Hindlimb muscle (tissue), 1 donor: ENCODE measurements around the gene LRP5. TPM values are rescaled to one million over a fixed set of nuclear protein-coding genes. Genes with fewer than 3 reads are reported as not detected.

Experiments used
- DNase-seq: peaks from one replicate; pipeline ENCODE4 v3.0.0-alpha.2; 2013
- polyA plus RNA-seq: library from polyadenylated mRNA; unstranded; fragments of 120-200 nt; gene quantifications from one replicate; pipeline ENCODE4 v1.2.1, GENCODE V29; 2013; ENCODE audit not compliant: insufficient read length

The LRP5 gene
- polyA plus RNA-seq, 1 donor = 55.0 TPM

DNA sequence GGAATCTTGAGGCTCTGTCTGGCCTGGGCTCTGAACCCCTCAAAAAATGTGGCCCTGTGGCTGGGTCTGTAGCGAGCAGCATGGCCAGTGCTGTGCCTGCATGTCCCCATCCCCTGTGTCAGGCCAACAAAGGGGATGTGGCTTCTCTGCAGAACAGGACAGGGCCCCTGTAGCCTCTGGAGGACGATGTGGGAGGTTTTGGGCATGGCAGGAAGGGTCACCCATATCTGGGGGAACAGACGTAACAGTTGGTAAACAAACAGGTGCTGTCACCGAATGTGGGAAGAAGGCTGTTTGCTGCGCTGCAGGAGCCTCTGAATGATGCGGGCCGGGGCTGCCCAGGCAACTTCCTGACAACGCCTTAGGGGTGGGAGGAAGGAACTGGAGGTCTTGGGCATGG, 35.0 kb downstream of the LRP5 start:
- no peak for DNase-seq

DNA sequence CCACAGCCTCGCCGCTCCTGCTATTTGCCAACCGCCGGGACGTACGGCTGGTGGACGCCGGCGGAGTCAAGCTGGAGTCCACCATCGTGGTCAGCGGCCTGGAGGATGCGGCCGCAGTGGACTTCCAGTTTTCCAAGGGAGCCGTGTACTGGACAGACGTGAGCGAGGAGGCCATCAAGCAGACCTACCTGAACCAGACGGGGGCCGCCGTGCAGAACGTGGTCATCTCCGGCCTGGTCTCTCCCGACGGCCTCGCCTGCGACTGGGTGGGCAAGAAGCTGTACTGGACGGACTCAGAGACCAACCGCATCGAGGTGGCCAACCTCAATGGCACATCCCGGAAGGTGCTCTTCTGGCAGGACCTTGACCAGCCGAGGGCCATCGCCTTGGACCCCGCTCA, 35.5 kb downstream of the LRP5 start:
- no peak for DNase-seq

DNA sequence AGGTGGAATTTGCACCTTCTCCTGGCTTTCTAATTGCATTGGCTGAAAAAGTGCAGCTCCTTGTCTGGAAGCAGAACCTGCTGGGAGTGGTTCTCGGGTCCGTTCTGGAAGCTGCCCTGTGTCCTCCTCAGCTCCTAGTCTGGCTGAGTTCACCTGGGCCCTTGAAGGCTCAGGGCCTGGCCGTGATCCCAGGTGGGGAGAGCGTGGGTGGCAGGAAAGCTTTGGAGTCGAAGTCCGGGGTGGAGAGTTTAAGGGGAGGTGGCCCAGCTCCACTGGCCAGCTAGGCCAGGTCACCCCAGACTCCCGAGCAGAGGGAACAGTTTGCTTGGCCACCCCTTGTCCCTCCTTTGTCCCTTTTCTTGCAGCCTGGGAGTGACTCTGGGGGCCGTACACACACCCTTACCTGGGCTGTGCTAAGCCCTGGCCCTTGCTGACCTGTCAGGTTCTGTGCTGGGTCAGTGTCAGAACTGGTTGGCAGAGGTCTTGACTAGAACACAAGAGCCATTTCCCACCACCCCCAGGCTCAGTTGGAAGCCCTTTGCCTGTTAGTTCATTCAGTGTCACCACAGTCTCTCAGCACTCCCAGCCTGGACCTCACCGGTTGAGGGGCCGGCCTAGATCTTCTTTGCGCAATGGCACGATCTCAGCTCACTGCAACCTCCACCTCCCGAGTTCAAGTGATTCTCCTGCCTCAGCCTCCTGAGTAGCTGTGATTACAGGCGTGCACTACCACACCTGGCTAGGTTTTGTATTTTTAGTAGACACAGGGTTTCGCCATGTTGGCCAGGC, 37.3 kb downstream of the LRP5 start:
- no peak for DNase-seq

- no peak for DNase-seq
These were observed 38.5 kb downstream of the LRP5 start for GRCh38 chr11:68350759-68351449.

- DNase-seq = no peak
These were observed 39.3 kb downstream of the LRP5 start for GRCh38 chr11:68351450-68352275.

DNA sequence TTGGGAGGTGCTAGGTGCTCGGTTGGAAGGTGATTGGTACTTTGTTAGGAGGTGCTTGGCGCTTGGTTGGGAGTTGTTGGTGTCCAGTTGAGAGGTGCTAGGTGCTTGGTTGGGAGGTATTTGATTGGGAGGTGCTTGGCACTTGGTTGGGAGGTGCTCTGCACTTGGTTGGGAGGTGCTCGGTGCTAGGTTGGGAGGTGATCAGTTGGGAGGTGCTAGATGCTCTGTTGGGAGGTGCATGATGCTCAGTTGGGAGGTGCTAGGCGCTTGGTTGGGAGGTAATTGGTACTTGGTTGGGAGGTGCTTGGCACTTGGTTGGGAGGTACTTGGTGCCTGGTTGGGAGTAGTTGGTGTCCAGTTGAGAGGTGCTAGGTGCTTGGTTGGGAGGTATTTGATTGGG, 40.2 kb downstream of the LRP5 start:
- DNase-seq = no peak

GRCh38 chr11:68353118-68353517, 40.7 kb downstream of the LRP5 start:
- no peak for DNase-seq

- DNase-seq = no peak
These were observed 41.3 kb downstream of the LRP5 start for GRCh38 chr11:68353669-68354068.

DNA sequence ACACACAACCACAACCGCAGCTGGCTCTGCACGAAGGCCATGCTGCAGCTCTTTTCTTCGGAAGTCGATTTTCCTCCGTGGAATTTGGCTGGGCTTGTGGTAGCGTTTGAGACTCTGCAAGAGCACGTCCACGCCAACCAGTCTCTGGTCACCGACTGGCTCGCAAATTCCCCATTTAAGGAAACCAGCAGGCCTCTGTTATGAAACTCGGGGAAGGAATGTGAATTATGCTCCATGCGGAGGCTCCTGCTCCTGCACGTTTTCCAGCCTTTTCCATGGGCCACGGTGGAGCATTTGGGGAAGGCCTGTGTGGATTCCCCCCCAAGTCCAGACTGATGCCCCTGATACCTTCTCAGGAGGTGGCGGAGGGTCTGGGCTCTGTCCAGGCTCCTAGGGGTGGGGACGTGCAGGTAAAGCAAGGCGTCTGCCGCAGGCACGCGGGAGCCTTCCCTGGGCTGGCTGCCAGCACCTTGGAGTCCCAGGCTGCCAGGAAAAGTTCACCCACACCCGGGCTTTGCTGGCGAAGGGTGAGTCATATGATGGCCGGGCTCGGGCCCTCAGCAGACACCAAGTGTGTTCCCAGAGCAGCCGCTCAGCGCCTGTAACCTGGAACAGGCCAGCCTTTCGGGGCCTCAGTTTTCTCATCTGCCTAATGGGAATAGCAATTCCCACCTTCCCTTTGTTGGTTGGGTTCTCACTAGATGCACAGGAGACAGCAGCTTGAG, 41.9 kb downstream of the LRP5 start:
- peak; percentile 79 for DNase-seq

GRCh38 chr11:68355471-68355870, 43.1 kb downstream of the LRP5 start:
- DNase-seq = no peak

- no peak for DNase-seq
These were observed 45.2 kb downstream of the LRP5 start for GRCh38 chr11:68357568-68357967.

DNA sequence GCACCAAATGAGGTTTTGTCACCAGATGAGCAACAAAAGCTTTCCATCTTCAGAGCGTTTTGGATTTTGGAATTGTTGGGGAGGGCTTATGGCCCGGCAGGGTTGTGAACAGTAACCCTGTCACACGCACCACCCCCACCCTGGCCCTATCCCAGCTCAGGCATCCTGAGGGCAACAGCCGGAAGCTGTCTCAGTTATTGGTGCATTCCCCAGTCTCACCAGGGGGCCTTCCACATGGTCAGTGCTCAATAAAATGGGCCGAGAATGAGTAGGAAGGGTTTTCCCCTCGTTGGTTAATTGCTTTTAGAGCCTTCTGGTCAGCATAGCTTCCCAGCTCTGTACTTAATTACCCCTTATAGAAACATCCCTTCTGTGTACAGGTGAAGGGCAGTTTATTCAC, 46.0 kb downstream of the LRP5 start:
- no peak for DNase-seq

- DNase-seq = no peak
These were observed 49.3 kb downstream of the LRP5 start for GRCh38 chr11:68361702-68362101.

GRCh38 chr11:68362801-68363379, 50.5 kb downstream of the LRP5 start:
- DNase-seq = no peak

DNA sequence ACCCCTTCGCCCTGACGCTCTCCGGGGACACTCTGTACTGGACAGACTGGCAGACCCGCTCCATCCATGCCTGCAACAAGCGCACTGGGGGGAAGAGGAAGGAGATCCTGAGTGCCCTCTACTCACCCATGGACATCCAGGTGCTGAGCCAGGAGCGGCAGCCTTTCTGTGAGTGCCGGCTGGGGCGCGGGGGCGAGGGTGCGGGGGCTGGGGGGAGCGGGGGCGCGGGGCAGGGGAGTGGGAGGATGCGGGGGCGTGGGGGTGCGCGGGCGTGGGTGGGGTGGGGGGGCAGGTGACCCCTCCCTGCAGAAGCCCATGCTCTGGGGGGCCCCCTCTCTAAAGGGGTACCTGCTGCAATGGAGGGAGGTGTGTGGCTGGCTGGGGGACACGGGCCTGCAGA, 51.4 kb downstream of the LRP5 start:
- DNase-seq = no peak

GRCh38 chr11:68364581-68364980, 52.2 kb downstream of the LRP5 start:
- no peak for DNase-seq

- no peak for DNase-seq
These were observed 53.6 kb downstream of the LRP5 start for GRCh38 chr11:68365943-68366435.

- DNase-seq = no peak
These were observed 54.9 kb downstream of the LRP5 start for GRCh38 chr11:68367252-68367651.

DNA sequence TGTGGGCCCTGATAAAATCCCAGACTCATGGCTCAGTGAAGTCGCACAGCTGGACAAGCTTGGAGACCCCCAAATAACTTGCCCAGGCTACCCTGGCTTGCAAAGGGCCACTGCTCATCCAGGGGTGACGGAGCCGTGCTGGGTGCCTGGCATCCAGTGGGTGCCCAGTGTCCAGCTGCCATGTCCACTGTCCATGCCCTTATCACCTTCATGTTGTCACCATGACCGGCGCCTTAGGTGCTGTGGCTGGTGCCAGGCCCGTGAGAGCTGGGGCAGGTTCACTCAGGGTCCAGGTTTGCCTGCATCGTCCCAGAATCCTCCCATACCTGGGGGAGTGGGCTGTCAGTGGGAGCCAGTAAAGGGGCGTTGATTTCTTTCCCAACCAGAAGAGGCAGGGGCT, 57.4 kb downstream of the LRP5 start:
- no peak for DNase-seq

DNA sequence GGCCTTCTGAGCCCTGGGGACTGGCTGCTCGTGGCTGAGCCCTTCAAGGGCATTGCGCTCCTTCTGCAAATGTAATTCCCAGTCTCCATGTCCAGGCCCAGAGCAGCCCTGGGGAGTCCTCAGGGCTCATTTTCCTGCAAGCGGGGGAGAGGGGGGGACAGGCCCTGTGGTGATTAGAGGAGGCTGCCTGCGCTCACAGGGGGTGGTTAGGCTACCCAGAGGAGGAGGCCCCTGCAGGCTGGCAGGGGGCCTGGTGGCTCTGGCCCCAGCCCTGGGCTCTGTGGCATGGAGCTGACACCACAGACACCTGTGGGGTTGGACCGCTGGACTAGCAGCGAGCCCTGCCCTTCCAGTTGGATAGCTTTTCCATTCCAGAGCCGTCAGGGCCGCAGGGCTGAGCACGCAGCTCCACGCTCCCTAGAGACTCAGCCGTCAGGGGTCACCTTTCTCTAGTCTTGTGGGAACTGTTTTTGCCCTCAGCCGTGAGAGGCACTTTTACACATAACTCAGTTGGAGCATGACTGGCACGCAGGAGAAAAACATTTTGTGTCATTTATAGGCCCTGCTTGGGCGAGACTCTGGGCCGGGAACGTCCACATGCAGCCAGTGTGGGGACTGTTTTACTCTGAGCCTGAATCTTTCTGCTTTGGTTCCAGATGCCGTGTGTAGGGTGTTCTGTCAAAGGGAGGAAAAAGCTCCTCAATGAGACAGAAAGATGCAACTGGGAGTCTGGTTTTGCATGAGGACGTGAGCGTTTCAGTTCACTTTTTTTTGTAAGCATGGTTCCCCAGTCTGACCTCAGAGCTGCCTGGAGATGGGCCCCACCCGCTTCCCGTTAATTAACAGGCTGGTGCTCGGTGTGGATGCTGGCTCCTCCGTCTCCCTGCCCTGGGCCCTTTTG, 58.1 kb downstream of the LRP5 start:
- no peak for DNase-seq
